ENCODE data around the gene PRKCG.
"Not testable (repeated sequence)": the region's sequence is repeated elsewhere in the genome, so short reads cannot be mapped to it uniquely, and the experiment has no call there.

GRCh38 chr19:53840914-53841313 lies 41.1 kb upstream of the PRKCG start:
- not testable (repeated sequence) for TF ChIP-seq CTCF (IDR thresholded peaks at IDR 0.05; ENCODE audit: low read length); EZH2 (IDR thresholded peaks at IDR 0.05; ENCODE audit: borderline replicate concordance, low read length)
